Ishikawa (cell line): ENCODE measurements around the gene TAAR1.

Experiments
- CEBPB ChIP-seq: IDR thresholded peaks from 2 replicates; pipeline ENCODE4 v1.6.1; 2012
- CREB1 ChIP-seq: IDR thresholded peaks from 2 replicates; pipeline ENCODE4 v1.6.1; 2012; ENCODE audit warnings: low read depth
- EGR1 ChIP-seq: IDR thresholded peaks from 2 replicates; pipeline ENCODE4 v1.6.1; 2012
- EP300 ChIP-seq: IDR thresholded peaks from 2 replicates; pipeline ENCODE4 v1.6.1; 2012; ENCODE audit warnings: borderline replicate concordance
- FOXM1 ChIP-seq: IDR thresholded peaks from 2 replicates; pipeline ENCODE4 v1.6.1; 2012; ENCODE audit warnings: low read depth, borderline replicate concordance
- MAX ChIP-seq: IDR thresholded peaks from 2 replicates; pipeline ENCODE4 v1.6.1; 2012
- NFIC ChIP-seq: IDR thresholded peaks from 2 replicates; pipeline ENCODE4 v1.6.1; 2012
- RAD21 ChIP-seq: IDR thresholded peaks from 2 replicates; pipeline ENCODE4 v1.6.1; 2012; ENCODE audit warnings: low read depth
- REST ChIP-seq: IDR thresholded peaks from 2 replicates; pipeline ENCODE4 v1.6.1; 2012; ENCODE audit warnings: low read depth, mild to moderate bottlenecking
- TAF1 ChIP-seq: IDR thresholded peaks from 2 replicates; pipeline ENCODE4 v1.6.1; 2012; ENCODE audit warnings: low read depth, mild to moderate bottlenecking
- TCF12 ChIP-seq: IDR thresholded peaks from 2 replicates; pipeline ENCODE4 v1.6.1; 2012; ENCODE audit warnings: low read depth
- TEAD4 ChIP-seq: IDR thresholded peaks from 2 replicates; pipeline ENCODE4 v1.6.1; 2012
- USF1 ChIP-seq: IDR thresholded peaks from 2 replicates; pipeline ENCODE4 v1.6.1; 2012
- YY1 ChIP-seq: IDR thresholded peaks from 2 replicates; pipeline ENCODE4 v1.6.1; 2012; ENCODE audit warnings: low read depth
- ZBTB7A ChIP-seq: IDR thresholded peaks from 2 replicates; pipeline ENCODE4 v1.6.1; 2012; ENCODE audit warnings: low read depth

The TAAR1 gene

GRCh38 chr6:132663661-132664060, 4.7 kb upstream of the TAAR1 start:
- TF ChIP-seq TAF1: no peak

GRCh38 chr6:132661906-132662305, 2.9 kb upstream of the TAAR1 start:
- TF ChIP-seq CEBPB: no peak
- TF ChIP-seq MAX: no peak
- TF ChIP-seq YY1: no peak
- TF ChIP-seq RAD21: no peak
- TF ChIP-seq ZBTB7A: no peak
- no peak for TF ChIP-seq TAF1
- TF ChIP-seq NFIC: no peak
- TF ChIP-seq FOXM1: no peak
- no peak for TF ChIP-seq USF1
- no peak for TF ChIP-seq TEAD4
- no peak for TF ChIP-seq REST
- no peak for TF ChIP-seq CREB1
- no peak for TF ChIP-seq EP300
- no peak for TF ChIP-seq TCF12
- no peak for TF ChIP-seq EGR1

GRCh38 chr6:132651062-132651461, 7.9 kb downstream of the TAAR1 start:
- no peak for TF ChIP-seq EP300
- no peak for TF ChIP-seq NFIC
- no peak for TF ChIP-seq RAD21
- TF ChIP-seq CREB1: no peak
- no peak for TF ChIP-seq TCF12
- TF ChIP-seq TAF1: no peak
- no peak for TF ChIP-seq TEAD4
- TF ChIP-seq YY1: no peak
- no peak for TF ChIP-seq REST
- no peak for TF ChIP-seq USF1
- TF ChIP-seq EGR1: no peak
- no peak for TF ChIP-seq ZBTB7A

GRCh38 chr6:132650429-132650828, 8.6 kb downstream of the TAAR1 start:
- no peak for TF ChIP-seq TEAD4
- TF ChIP-seq MAX: no peak
- no peak for TF ChIP-seq ZBTB7A
- TF ChIP-seq USF1: no peak
- no peak for TF ChIP-seq CEBPB
- no peak for TF ChIP-seq TAF1
- no peak for TF ChIP-seq TCF12
- TF ChIP-seq REST: no peak
- TF ChIP-seq FOXM1: no peak

GRCh38 chr6:132648828-132649227, 10.2 kb downstream of the TAAR1 start:
- TF ChIP-seq TCF12: no peak
- no peak for TF ChIP-seq USF1
- no peak for TF ChIP-seq FOXM1
- TF ChIP-seq EGR1: no peak
- no peak for TF ChIP-seq CREB1
- no peak for TF ChIP-seq TAF1
- no peak for TF ChIP-seq NFIC
- no peak for TF ChIP-seq TEAD4
- TF ChIP-seq RAD21: no peak
- TF ChIP-seq REST: no peak
- no peak for TF ChIP-seq MAX
- TF ChIP-seq CEBPB: no peak
